HepG2 (cell line): Measurements from ENCODE around the gene DSTYK. TPM values are rescaled to one million over a fixed set of nuclear protein-coding genes. Genes with fewer than 3 reads are reported as not detected.

ENCODE experiments used
- ATAC-seq: fragments of 200-7000 bp; cut with Tn5 transposase; 3 replicates; pipeline ENCODE4 v1.9.1; 2020; ENCODE audit warnings: mild to moderate bottlenecking, moderate library complexity
- BruUV-seq: library from RNA; stranded (reverse); fragments of 400-500 nt; replicated peaks from 2 replicates; lab custom pipeline; 2021; lab: Mats Ljungman, UMichigan
- CTCF ChIA-PET: fragments of 300-600 bp; formaldehyde crosslinking; extraction: SDS; loops from one replicate; lab custom pipeline; 2021; ENCODE audit warnings: low total read pairs, inconsistent platforms, low intra/inter-chr PET ratio; lab: Yijun Ruan, JAX
- POLR2A ChIA-PET: fragments of 350-600 bp; sonication (Branson Sonifier 250); formaldehyde crosslinking; loops from one replicate; lab custom pipeline; 2020; ENCODE audit warnings: antibody characterized with exemption, inconsistent platforms; lab: Yijun Ruan, JAX
- DNase-seq: peaks from one replicate; pipeline ENCODE4 v3.0.0-alpha.2; 2015; ENCODE audit warnings: low spot score
- FAIRE-seq: peaks from 3 replicates; lab custom pipeline; 2011; peaks lifted over from hg19 to GRCh38; lab: Jason Lieb, UNC
- H2AFZ ChIP-seq: one replicate; pipeline ENCODE4 v1.6.1; 2011; ENCODE audit warnings: low read length, inconsistent platforms
- H3K27ac ChIP-seq: fragments of 300-600 bp; 3 replicates; pipeline ENCODE4 v1.8.0; 2011; ENCODE audit warnings: mixed run types, mild to moderate bottlenecking, mixed read lengths, low read length, inconsistent platforms; ENCODE audit not compliant: insufficient read depth; ENCODE audit errors: extremely low read length
- H3K27me3 ChIP-seq, 2 experiments: fragments of 200-600 bp in 1 of 2; 2 replicates in 1 of 2; 3 replicates in 1 of 2; pipeline versions ENCODE4 v1.6.0 to v1.8.0; 2011; ENCODE audit warnings: low read length in 2 of 2, mild to moderate bottlenecking in 2 of 2, moderate library complexity in 2 of 2, inconsistent platforms in 1 of 2; ENCODE audit not compliant: insufficient read depth in 2 of 2, control insufficient read depth in 1 of 2
- H3K36me3 ChIP-seq, 2 experiments: fragments of 200-600 bp in 1 of 2; replicated peaks in 1 of 2; 2 replicates in 1 of 2; 3 replicates in 1 of 2; pipeline versions ENCODE4 v1.5.1 to v1.8.0; 2011; ENCODE audit warnings: low read length in 2 of 2, inconsistent platforms in 1 of 2; ENCODE audit not compliant: insufficient read depth in 2 of 2, control insufficient read depth in 1 of 2
- H3K4me1 ChIP-seq: 2 replicates; pipeline ENCODE4 v1.5.1; 2012; ENCODE audit warnings: low read length, inconsistent platforms; ENCODE audit not compliant: insufficient read depth
- H3K4me2 ChIP-seq: 2 replicates; pipeline ENCODE4 v1.6.0; 2011; ENCODE audit warnings: low read depth, low read length, inconsistent platforms
- H3K4me3 ChIP-seq, 3 experiments: fragments of 200-600 bp in 1 of 3; sonication (generic), shearing (Covaris generic) in 1 of 3; replicated peaks in 1 of 3; 2 replicates each; pipeline ENCODE4 v1.5.1; 2011 to 2016; ENCODE audit warnings: low read length in 3 of 3, inconsistent platforms in 2 of 3, low read depth in 2 of 3, mild to moderate bottlenecking in 2 of 3, control low read depth in 1 of 3, mixed read lengths in 1 of 3; ENCODE audit not compliant: insufficient read depth in 1 of 3
- H3K79me2 ChIP-seq: one replicate; pipeline ENCODE4 v1.6.1; 2011; ENCODE audit warnings: low read length, inconsistent platforms; ENCODE audit not compliant: insufficient read depth
- H3K9ac ChIP-seq: 2 replicates; pipeline ENCODE4 v1.6.0; 2011; ENCODE audit warnings: mild to moderate bottlenecking, low read depth, low read length, inconsistent platforms; ENCODE audit not compliant: insufficient read depth
- H3K9me3 ChIP-seq: 2 replicates; pipeline ENCODE4 v1.5.1; 2012; ENCODE audit warnings: mild to moderate bottlenecking, low read length
- H4K20me1 ChIP-seq: 2 replicates; pipeline ENCODE4 v1.6.0; 2011; ENCODE audit warnings: inconsistent platforms, mild to moderate bottlenecking, low read length, moderate library complexity; ENCODE audit not compliant: insufficient read depth
- BRCA1 ChIP-seq: sonication (generic); formaldehyde crosslinking; IDR thresholded peaks from 2 replicates; pipeline ENCODE4 v1.4.0; 2020; ENCODE audit warnings: missing genetic modification reagents
- CREM ChIP-seq, 2 experiments: sonication (generic) in 1 of 2; formaldehyde crosslinking in 1 of 2; IDR thresholded peaks; 2 replicates each; pipeline versions ENCODE4 v1.4.0 to v1.6.1; 2016 to 2020; ENCODE audit warnings: antibody characterized with exemption in 1 of 2, mild to moderate bottlenecking in 1 of 2, missing genetic modification reagents in 1 of 2
- ESRRA ChIP-seq: sonication (generic); formaldehyde crosslinking; IDR thresholded peaks from 2 replicates; pipeline ENCODE4 v1.5.1; 2020; ENCODE audit warnings: mild to moderate bottlenecking, low read depth, missing genetic modification reagents
- FOSL2 ChIP-seq: sonication (generic); formaldehyde crosslinking; IDR thresholded peaks from 2 replicates; pipeline ENCODE4 v1.4.0; 2020; ENCODE audit warnings: missing genetic modification reagents
- JUN ChIP-seq: sonication (generic); formaldehyde crosslinking; IDR thresholded peaks from 2 replicates; pipeline ENCODE4 v1.4.0; 2020; ENCODE audit warnings: mild to moderate bottlenecking, missing genetic modification reagents
- JUND ChIP-seq: sonication (generic); formaldehyde crosslinking; IDR thresholded peaks from 2 replicates; pipeline ENCODE4 v1.8.0; 2022; ENCODE audit warnings: mild to moderate bottlenecking, missing genetic modification reagents
- KDM5B ChIP-seq: sonication (generic); formaldehyde crosslinking; IDR thresholded peaks from 2 replicates; pipeline ENCODE4 v1.4.0; 2020; ENCODE audit warnings: missing genetic modification reagents, mild to moderate bottlenecking, borderline replicate concordance
- KMT2B ChIP-seq: IDR thresholded peaks from 2 replicates; pipeline ENCODE4 v1.6.1; 2016; ENCODE audit warnings: missing genetic modification reagents, missing compliant biosample characterization
- MAFF ChIP-seq: IDR thresholded peaks from 2 replicates; pipeline ENCODE4 v1.6.1; 2011; ENCODE audit warnings: low read depth, low read length, improper control_type of control experiment
- NCOA2 ChIP-seq: sonication (generic); formaldehyde crosslinking; IDR thresholded peaks from 2 replicates; pipeline ENCODE4 v1.8.0; 2022; ENCODE audit warnings: inconsistent platforms
- ONECUT2 ChIP-seq: sonication (generic); formaldehyde crosslinking; IDR thresholded peaks from 2 replicates; pipeline ENCODE4 v1.4.0; 2020; ENCODE audit warnings: missing genetic modification reagents
- SAP130 ChIP-seq: IDR thresholded peaks from 2 replicates; pipeline ENCODE4 v1.6.1; 2016; ENCODE audit warnings: low read depth
- SUZ12 ChIP-seq: fragments of 150-350 bp; IDR thresholded peaks from 2 replicates; pipeline ENCODE4 v1.6.1; 2014; ENCODE audit warnings: low read depth, low read length
- ZEB1 ChIP-seq: IDR thresholded peaks from 2 replicates; pipeline ENCODE4 v1.6.1; 2012; ENCODE audit warnings: mild to moderate bottlenecking, low read depth, inconsistent platforms; ENCODE audit not compliant: insufficient replicate concordance
- ZNF10 ChIP-seq: sonication (generic); formaldehyde crosslinking; IDR thresholded peaks from 2 replicates; pipeline ENCODE4 v1.4.0; 2020; ENCODE audit warnings: mild to moderate bottlenecking, low read depth, missing genetic modification reagents, borderline replicate concordance
- ZNF263 ChIP-seq: sonication (generic); formaldehyde crosslinking; IDR thresholded peaks from 2 replicates; pipeline ENCODE4 v1.4.0; 2020; ENCODE audit warnings: missing genetic modification reagents
- ZNF282 ChIP-seq: fragments of 450-650 bp; IDR thresholded peaks from 2 replicates; pipeline ENCODE4 v1.6.1; 2018; ENCODE audit not compliant: partially characterized antibody
- ZNF343 ChIP-seq: sonication (generic); formaldehyde crosslinking; IDR thresholded peaks from 2 replicates; pipeline ENCODE4 v1.4.0; 2020; ENCODE audit warnings: mild to moderate bottlenecking, missing genetic modification reagents
- ZNF468 ChIP-seq: sonication (generic); formaldehyde crosslinking; IDR thresholded peaks from 2 replicates; pipeline ENCODE4 v1.8.0; 2022; ENCODE audit warnings: mild to moderate bottlenecking, moderate library complexity, missing genetic modification reagents
- ZNF782 ChIP-seq: sonication (generic); formaldehyde crosslinking; IDR thresholded peaks from 2 replicates; pipeline ENCODE4 v1.4.0; 2020; ENCODE audit warnings: missing genetic modification reagents, mild to moderate bottlenecking, borderline replicate concordance
- ZNF792 ChIP-seq: IDR thresholded peaks from 2 replicates; pipeline ENCODE4 v1.6.1; 2016
- WGBS: methylation state at CpG from one replicate; pipeline ENCODE4 v1.1.6; 2017; ENCODE audit warnings: low lambda C conversion rate; 5-methylcytosine and 5-hydroxymethylcytosine counted together
- in situ Hi-C: cut with HindIII; loops from 2 replicates; pipeline ENCODE4 v1.10.0; 2017; ENCODE audit warnings: low pct_unique_long_range_greater_than_20kb; ENCODE audit not compliant: extremely low pct_ligation_motif_present
- intact Hi-C: fragments of 100-400 bp; cut with micrococcal nuclease; formaldehyde crosslinking; loops from one replicate; pipeline ENCODE4 v1.10.0; 2022; ENCODE audit not compliant: unreplicated experiment
- polyA plus RNA-seq, 8 experiments: library from polyadenylated mRNA; depleted of rRNA in 3 of 8; stranded (reverse) in 7 of 8; unstranded in 1 of 8; fragments of >200 nt; fragmentation: Illumina TruSeq in 4 of 8; extraction: Trizol in 4 of 8; gene quantifications; 2 replicates each; pipeline versions ENCODE4 v1.2.1 to v1.2.3, GENCODE V29; 2011 to 2016; ENCODE audit warnings: low read depth in 4 of 8, missing spikeins in 1 of 8, mixed read lengths in 1 of 8; ENCODE audit not compliant: insufficient read depth in 1 of 8
- total RNA-seq, 5 experiments: library from RNA; depleted of rRNA; stranded (reverse); fragments of >200 nt; fragmentation: Illumina TruSeq; extraction: Trizol; gene quantifications; 2 replicates each; pipeline ENCODE4 v1.2.3, GENCODE V29; 2016; ENCODE audit warnings: low read depth in 1 of 5
- TF ChIP-seq, protein P1 (sequence below): IDR thresholded peaks from 2 replicates; pipeline ENCODE4 v1.6.1; 2016; ENCODE audit warnings: low read depth, borderline replicate concordance

The DSTYK gene
- total and polyA plus RNA-seq, 2 of the 13 experiments (the other 11 are each of a cell fraction or from before 2014, with no cell fraction given): 2.6 to 4.8 TPM

GRCh38 chr1:205259324-205259832 is 47.9 kb upstream of the DSTYK start:
- BruUV-seq: no TSS peak
- DNase-seq: no peak
- H3K9me3 ChIP-seq: no peaks in the 10 kb centered on the region
- H2AFZ ChIP-seq: no peak overlapping the region
- H3K36me3 ChIP-seq: no peaks in the 10 kb centered on the region
- no peak overlapping the region for H3K9ac ChIP-seq
- TF ChIP-seq ZNF263 (CRISPR knock-in tag) (peak; percentile 39; the same call in 1 of the 2 replicates), KMT2B (CRISPR knock-in tag) (no peak), ZNF343 (CRISPR knock-in tag) (no peak)
- no peak for FAIRE-seq
- H3K27ac ChIP-seq: no peak overlapping the region
- peaks cover 3 to 48% of the 10 kb centered on the region in 2 experiments for H3K27me3 ChIP-seq
- H3K4me1 ChIP-seq: peaks cover 22% of the 10 kb centered on the region
- no peaks in the 10 kb centered on the region for H4K20me1 ChIP-seq
- 31% methylated on average over 5 of the region's 10 CpGs for WGBS
- no peak for ATAC-seq
- intact Hi-C loops (loop anchor here (5.0 kb wide), 1 partner anchor 137 kb away; the partner anchor contains the start of gene RBBP5), in situ Hi-C loops (loop anchor here (5.0 to 10.0 kb wide), 2 partner anchors 195 to 282 kb away; no protein-coding TSS in a partner anchor)
- CTCF ChIA-PET: no interaction called here
- POLR2A ChIA-PET: interaction anchor here (1.4 kb wide), 1 partner anchor 29 kb away, joined by 3 read pairs; no protein-coding TSS in a partner anchor
- H3K79me2 ChIP-seq: no peaks in the 10 kb centered on the region
- H3K4me2 ChIP-seq: peak overlapping the region; percentile 34; the same call in 1 of the 2 replicates
- no peak overlapping the region for H3K4me3 ChIP-seq

DNA sequence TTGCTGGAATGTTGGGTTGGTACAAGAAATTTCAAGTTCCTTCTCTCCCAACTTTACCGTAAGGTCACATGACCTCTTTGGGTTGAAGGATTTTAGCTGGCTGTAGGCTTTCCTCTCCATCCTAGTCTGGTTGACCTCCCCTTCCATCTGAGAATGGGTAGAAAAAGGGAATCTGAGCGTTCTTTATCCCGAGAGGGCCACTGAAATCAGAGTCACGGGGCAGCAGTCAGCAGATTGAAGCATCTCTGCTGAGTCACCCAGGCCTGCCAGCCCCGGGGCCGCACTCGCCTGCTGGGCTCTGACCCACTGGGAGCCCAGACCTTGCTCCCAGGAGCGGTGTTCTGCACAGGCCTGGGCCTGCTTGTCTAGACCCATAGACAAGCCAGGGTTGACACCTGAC is 47.2 kb upstream of the DSTYK start:
- in situ Hi-C loops: loop anchor here (5.0 to 10.0 kb wide), 2 partner anchors 194 to 281 kb away; no protein-coding TSS in a partner anchor
- TF ChIP-seq ZNF10 (no peak), FOSL2 (CRISPR knock-in tag) (peak; percentile 67), BRCA1 (CRISPR knock-in tag) (no peak), ZNF468 (no peak), ONECUT2 (CRISPR knock-in tag) (no peak), SUZ12 (no peak), SAP130 (peak; percentile 30; the same call in 1 of the 2 replicates), JUN (CRISPR knock-in tag) (no peak), ZEB1 (no peak), ZNF282 (no peak), ZNF782 (CRISPR knock-in tag) (no peak), JUND (CRISPR knock-in tag) (no peak), MAFF (peak; percentile 45; the same call in 1 of the 2 replicates), KDM5B (CRISPR knock-in tag) (no peak), ZNF792 (CRISPR knock-in tag) (no peak), NCOA2 (CRISPR knock-in tag) (no peak), CREM (IDR thresholded peaks at IDR 0.05) (no peak), CREM (CRISPR knock-in tag; IDR thresholded peaks at IDR 0.05) (no peak), ESRRA (CRISPR knock-in tag) (no peak)
- TF ChIP-seq, protein P1, sequence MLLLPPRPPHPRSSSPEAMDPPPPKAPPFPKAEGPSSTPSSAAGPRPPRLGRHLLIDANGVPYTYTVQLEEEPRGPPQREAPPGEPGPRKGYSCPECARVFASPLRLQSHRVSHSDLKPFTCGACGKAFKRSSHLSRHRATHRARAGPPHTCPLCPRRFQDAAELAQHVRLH (CRISPR knock-in tag): no peak

More for the DNA sequence above, 47.2 kb upstream of the DSTYK start:
- BruUV-seq: no TSS peak
- H3K9ac ChIP-seq: no peak overlapping the region
- H3K4me2 ChIP-seq: peak overlapping the region; percentile 49
- DNase-seq (no peak), ATAC-seq (peak; percentile 68), FAIRE-seq (no peak)
- H3K36me3 ChIP-seq: no peaks in the 10 kb centered on the region
- 14% methylated on average over 6 of the region's 8 CpGs for WGBS
- no peaks in the 10 kb centered on the region for H3K9me3 ChIP-seq
- H3K4me1 ChIP-seq: peaks cover 22% of the 10 kb centered on the region
- no peak overlapping the region for H3K4me3 ChIP-seq
- ChIA-PET CTCF (no interaction called here), POLR2A (interaction anchor here (1.4 kb wide), 1 partner anchor 29 kb away, joined by 3 read pairs; no protein-coding TSS in a partner anchor)
- H3K79me2 ChIP-seq: no peaks in the 10 kb centered on the region
- H4K20me1 ChIP-seq: no peaks in the 10 kb centered on the region
- no peak overlapping the region for H3K27ac ChIP-seq
- peaks cover 3 to 48% of the 10 kb centered on the region in 2 experiments for H3K27me3 ChIP-seq
- intact Hi-C loops: loop anchor here (5.0 kb wide), 1 partner anchor 136 kb away; the partner anchor contains the start of gene RBBP5
- no peak overlapping the region for H2AFZ ChIP-seq
